ENCODE data around the gene TRIM8. TPM values are rescaled to one million over a fixed set of nuclear protein-coding genes. Genes with fewer than 3 reads are reported as not detected.

The TRIM8 gene
- total and polyA plus RNA-seq, 9 donors: 35.2 to 96.6 (median 79.8) TPM

GRCh38 chr10:102601639-102602038 is 42.6 kb upstream of the TRIM8 start:
- Histone ChIP-seq H3K36me3 (ENCODE audit: control insufficient read depth, insufficient read depth, low read length) (peaks cover 63% of the 10 kb centered on the region), H3K9me3 (replicated peaks; ENCODE audit: control insufficient read depth, low read depth, low read length) (no peaks in the 10 kb centered on the region), H3K27ac (ENCODE audit: low read length) (no peak overlapping the region), H3K4me3 (ENCODE audit: low read length) (no peak overlapping the region), H3K27me3 (ENCODE audit: control insufficient read depth, insufficient read depth, low read length) (no peaks in the 10 kb centered on the region), H3K4me1 (ENCODE audit: control insufficient read depth, insufficient read depth, low read length) (peaks cover 55% of the 10 kb centered on the region)
- 95% methylated on average over 3 of the region's 9 CpGs for WGBS (ENCODE audit: insufficient coverage)
- no peak for DNase-seq

- Histone ChIP-seq H3K4me3 (ENCODE audit: low read length) (no peak overlapping the region), H3K36me3 (ENCODE audit: control insufficient read depth, insufficient read depth, low read length) (peaks cover 58% of the 10 kb centered on the region), H3K4me1 (ENCODE audit: control insufficient read depth, insufficient read depth, low read length) (peaks cover 48% of the 10 kb centered on the region), H3K9me3 (replicated peaks; ENCODE audit: control insufficient read depth, low read depth, low read length) (no peaks in the 10 kb centered on the region), H3K27me3 (ENCODE audit: control insufficient read depth, insufficient read depth, low read length) (no peaks in the 10 kb centered on the region), H3K27ac (ENCODE audit: low read length) (peak overlapping the region; percentile 65)
- 53% methylated on average over 3 of the region's 4 CpGs for WGBS (ENCODE audit: insufficient coverage)
- peak; percentile 77 for DNase-seq
Measured at GRCh38 chr10:102602272-102603045, 41.8 kb upstream of the TRIM8 start.

DNA sequence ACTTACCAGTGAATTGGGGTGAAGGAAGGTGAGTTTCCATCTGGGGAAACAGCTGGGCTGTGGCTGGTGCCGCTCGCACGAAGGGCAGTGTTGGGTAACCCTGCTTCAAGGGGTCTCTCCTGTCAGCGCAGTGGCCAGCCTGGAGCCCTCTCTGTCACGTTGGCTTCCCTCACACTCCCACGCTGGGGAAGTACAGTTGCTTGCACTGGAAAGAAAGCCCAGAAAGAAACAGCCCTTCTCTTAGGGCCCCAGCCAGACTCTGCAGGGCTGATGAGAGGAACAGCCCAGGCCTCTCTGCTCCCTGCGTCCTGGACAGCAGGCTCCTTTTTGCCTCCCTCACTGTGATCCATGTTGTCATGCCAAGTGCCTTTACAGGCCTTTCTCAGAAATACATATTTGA is 40.3 kb upstream of the TRIM8 start:
- Histone ChIP-seq H3K27me3 (ENCODE audit: control insufficient read depth, insufficient read depth, low read length) (no peaks in the 10 kb centered on the region), H3K9me3 (replicated peaks; ENCODE audit: control insufficient read depth, low read depth, low read length) (no peaks in the 10 kb centered on the region), H3K36me3 (ENCODE audit: control insufficient read depth, insufficient read depth, low read length) (peaks cover 50% of the 10 kb centered on the region), H3K4me1 (ENCODE audit: control insufficient read depth, insufficient read depth, low read length) (peaks cover 41% of the 10 kb centered on the region), H3K4me3 (ENCODE audit: low read length) (no peak overlapping the region), H3K27ac (ENCODE audit: low read length) (peak overlapping the region; percentile 39)
- WGBS (ENCODE audit: insufficient coverage): 25% methylated on average over 2 of the region's 7 CpGs
- DNase-seq: peak; percentile 60

GRCh38 chr10:102604439-102604841 is 39.8 kb upstream of the TRIM8 start:
- H3K9me3 ChIP-seq (replicated peaks; ENCODE audit: control insufficient read depth, low read depth, low read length): no peaks in the 10 kb centered on the region
- H3K27ac ChIP-seq (ENCODE audit: low read length): peak overlapping the region; percentile 39
- DNase-seq: no peak
- peaks cover 36% of the 10 kb centered on the region for H3K4me1 ChIP-seq (ENCODE audit: control insufficient read depth, insufficient read depth, low read length)
- H3K27me3 ChIP-seq (ENCODE audit: control insufficient read depth, insufficient read depth, low read length): no peaks in the 10 kb centered on the region
- WGBS (ENCODE audit: insufficient coverage): 68% methylated on average over 2 of the region's 6 CpGs
- no peak overlapping the region for H3K4me3 ChIP-seq (ENCODE audit: low read length)
- H3K36me3 ChIP-seq (ENCODE audit: control insufficient read depth, insufficient read depth, low read length): peaks cover 46% of the 10 kb centered on the region

DNA sequence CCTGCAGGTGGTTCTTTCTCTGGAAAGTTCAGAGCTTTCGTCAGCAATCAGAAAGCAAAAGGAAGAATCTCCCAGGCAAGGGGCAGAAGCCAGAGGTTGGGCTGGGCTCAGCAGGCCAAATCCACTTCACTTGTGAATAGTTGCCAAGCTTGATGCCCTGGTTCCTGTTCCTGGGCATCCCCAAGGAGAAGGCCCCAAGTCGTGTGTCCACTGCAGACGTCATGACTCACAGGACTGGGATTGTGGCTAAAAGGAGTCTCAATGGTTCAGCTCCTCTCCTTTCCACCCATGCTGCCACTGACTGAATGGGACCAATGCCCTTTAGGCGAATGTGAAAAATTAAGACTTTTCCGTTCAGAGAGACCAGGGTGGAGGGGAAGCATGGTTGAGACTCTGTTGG is 38.6 kb upstream of the TRIM8 start:
- no peak for DNase-seq
- Histone ChIP-seq H3K4me3 (ENCODE audit: low read length) (no peak overlapping the region), H3K36me3 (ENCODE audit: control insufficient read depth, insufficient read depth, low read length) (peaks cover 36% of the 10 kb centered on the region), H3K4me1 (ENCODE audit: control insufficient read depth, insufficient read depth, low read length) (peaks cover 23% of the 10 kb centered on the region), H3K27me3 (ENCODE audit: control insufficient read depth, insufficient read depth, low read length) (no peaks in the 10 kb centered on the region), H3K27ac (ENCODE audit: low read length) (no peak overlapping the region), H3K9me3 (replicated peaks; ENCODE audit: control insufficient read depth, low read depth, low read length) (no peaks in the 10 kb centered on the region)
- 100% methylated on average over 1 of the region's 5 CpGs for WGBS (ENCODE audit: insufficient coverage)

- WGBS (ENCODE audit: insufficient coverage): 67% methylated on average over 1 of the region's 2 CpGs
- Histone ChIP-seq H3K27ac (ENCODE audit: low read length) (no peak overlapping the region), H3K36me3 (ENCODE audit: control insufficient read depth, insufficient read depth, low read length) (peaks cover 26% of the 10 kb centered on the region), H3K9me3 (replicated peaks; ENCODE audit: control insufficient read depth, low read depth, low read length) (no peaks in the 10 kb centered on the region), H3K4me3 (ENCODE audit: low read length) (no peak overlapping the region), H3K4me1 (ENCODE audit: control insufficient read depth, insufficient read depth, low read length) (peaks cover 30% of the 10 kb centered on the region), H3K27me3 (ENCODE audit: control insufficient read depth, insufficient read depth, low read length) (no peaks in the 10 kb centered on the region)
- DNase-seq: no peak
Measured at GRCh38 chr10:102608487-102608886, 35.8 kb upstream of the TRIM8 start.

DNA sequence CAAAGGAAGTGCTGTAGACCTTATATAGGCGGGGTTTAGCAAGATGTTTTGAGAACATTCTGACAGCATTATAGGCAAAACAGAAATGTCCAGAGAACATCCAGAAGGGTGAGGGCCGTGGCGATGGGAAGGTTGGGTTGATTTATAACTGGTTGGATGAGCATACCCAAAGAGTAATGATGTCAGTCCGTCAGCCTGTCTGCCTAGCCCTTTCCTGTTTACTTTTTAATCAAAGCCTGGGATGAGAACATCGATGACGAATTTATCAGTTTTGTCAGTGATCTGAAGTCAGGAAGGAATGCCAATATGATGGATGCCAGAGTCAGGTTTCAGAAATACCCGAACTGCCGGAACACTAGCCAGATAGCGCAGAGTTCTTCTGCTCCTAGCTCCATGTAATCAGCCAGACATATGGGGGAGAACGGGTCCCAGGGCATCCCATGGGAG is 33.8 kb upstream of the TRIM8 start:
- no peak overlapping the region for H3K4me3 ChIP-seq (ENCODE audit: low read length)
- H3K4me1 ChIP-seq (ENCODE audit: control insufficient read depth, insufficient read depth, low read length): peaks cover 37% of the 10 kb centered on the region
- H3K36me3 ChIP-seq (ENCODE audit: control insufficient read depth, insufficient read depth, low read length): peaks cover 19% of the 10 kb centered on the region
- 76% methylated on average over 9 of the region's 10 CpGs for WGBS (ENCODE audit: insufficient coverage)
- H3K27ac ChIP-seq (ENCODE audit: low read length): no peak overlapping the region
- H3K9me3 ChIP-seq (replicated peaks; ENCODE audit: control insufficient read depth, low read depth, low read length): no peaks in the 10 kb centered on the region
- DNase-seq: no peak
- H3K27me3 ChIP-seq (ENCODE audit: control insufficient read depth, insufficient read depth, low read length): no peaks in the 10 kb centered on the region

GRCh38 chr10:102611514-102612087 is 32.7 kb upstream of the TRIM8 start:
- Histone ChIP-seq H3K4me3 (ENCODE audit: low read length) (no peak overlapping the region), H3K27me3 (ENCODE audit: control insufficient read depth, insufficient read depth, low read length) (no peaks in the 10 kb centered on the region), H3K4me1 (ENCODE audit: control insufficient read depth, insufficient read depth, low read length) (peaks cover 49% of the 10 kb centered on the region), H3K27ac (ENCODE audit: low read length) (peak overlapping the region; percentile 20), H3K36me3 (ENCODE audit: control insufficient read depth, insufficient read depth, low read length) (peaks cover 21% of the 10 kb centered on the region), H3K9me3 (replicated peaks; ENCODE audit: control insufficient read depth, low read depth, low read length) (no peaks in the 10 kb centered on the region)
- no peak for DNase-seq
- WGBS (ENCODE audit: insufficient coverage): 7% methylated on average over 2 of the region's 4 CpGs

- H3K4me3 ChIP-seq (ENCODE audit: low read length): no peak overlapping the region
- peaks cover 62% of the 10 kb centered on the region for H3K4me1 ChIP-seq (ENCODE audit: control insufficient read depth, insufficient read depth, low read length)
- no peak for DNase-seq
- no peaks in the 10 kb centered on the region for H3K9me3 ChIP-seq (replicated peaks; ENCODE audit: control insufficient read depth, low read depth, low read length)
- no peaks in the 10 kb centered on the region for H3K27me3 ChIP-seq (ENCODE audit: control insufficient read depth, insufficient read depth, low read length)
- H3K36me3 ChIP-seq (ENCODE audit: control insufficient read depth, insufficient read depth, low read length): peaks cover 32% of the 10 kb centered on the region
- H3K27ac ChIP-seq (ENCODE audit: low read length): peak overlapping the region; percentile 74
- WGBS (ENCODE audit: insufficient coverage): 100% methylated on average over 2 of the region's 8 CpGs
Measured at GRCh38 chr10:102612964-102613275, 31.4 kb upstream of the TRIM8 start.

GRCh38 chr10:102613286-102613685 is 31.0 kb upstream of the TRIM8 start:
- no peak for DNase-seq

More at GRCh38 chr10:102613286-102613685, 31.0 kb upstream of the TRIM8 start:
- peaks cover 65% of the 10 kb centered on the region for H3K4me1 ChIP-seq (ENCODE audit: control insufficient read depth, insufficient read depth, low read length)
- H3K36me3 ChIP-seq (ENCODE audit: control insufficient read depth, insufficient read depth, low read length): peaks cover 35% of the 10 kb centered on the region
- peak overlapping the region; percentile 74 for H3K27ac ChIP-seq (ENCODE audit: low read length)
- 94% methylated on average over 5 of the region's 7 CpGs for WGBS (ENCODE audit: insufficient coverage)
- no peaks in the 10 kb centered on the region for H3K27me3 ChIP-seq (ENCODE audit: control insufficient read depth, insufficient read depth, low read length)
- no peaks in the 10 kb centered on the region for H3K9me3 ChIP-seq (replicated peaks; ENCODE audit: control insufficient read depth, low read depth, low read length)
- H3K4me3 ChIP-seq (ENCODE audit: low read length): no peak overlapping the region
